NCI-H2107 treated with DMSO at 0.1 percent for 48 hours (cell line): ENCODE results near the gene RRAD.
"Not testable (repeated sequence)": the region's sequence is repeated elsewhere in the genome, so short reads cannot be mapped to it uniquely, and the experiment has no call there.

Experiments
- DNase-seq: peaks from one replicate; lab custom pipeline; 2025; ENCODE audit not compliant: unreplicated experiment; lab: John Stamatoyannopoulos, UW

Gene RRAD

GRCh38 chr16:66952430-66953110 lies 27.2 kb upstream of the RRAD start:
- DNase-seq = no peak

GRCh38 chr16:66950971-66951790 lies 25.8 kb upstream of the RRAD start:
- DNase-seq = no peak

- no peak for DNase-seq
These were observed 25.1 kb upstream of the RRAD start for GRCh38 chr16:66950437-66950836.

- DNase-seq = no peak
These were observed 24.1 kb upstream of the RRAD start for GRCh38 chr16:66949472-66949871.

GRCh38 chr16:66948837-66949225 lies 23.5 kb upstream of the RRAD start:
- DNase-seq = no peak

- DNase-seq = no peak
These were observed 22.9 kb upstream of the RRAD start for GRCh38 chr16:66948134-66948836.

GRCh38 chr16:66947302-66948065 lies 22.1 kb upstream of the RRAD start:
- peak; percentile 82 for DNase-seq

- DNase-seq = no peak
These were observed 21.6 kb upstream of the RRAD start for GRCh38 chr16:66946974-66947301.

- no peak for DNase-seq
These were observed 21.2 kb upstream of the RRAD start for GRCh38 chr16:66946541-66946940.

GRCh38 chr16:66945939-66946338 lies 20.6 kb upstream of the RRAD start:
- DNase-seq = no peak

- not testable (repeated sequence) for DNase-seq
These were observed 19.6 kb upstream of the RRAD start for GRCh38 chr16:66944971-66945370.

- no peak for DNase-seq
These were observed 18.7 kb upstream of the RRAD start for GRCh38 chr16:66944054-66944441.

GRCh38 chr16:66943426-66944053 lies 18.2 kb upstream of the RRAD start:
- no peak for DNase-seq

GRCh38 chr16:66942981-66943380 lies 17.6 kb upstream of the RRAD start:
- DNase-seq = no peak

- DNase-seq = no peak
These were observed 14.9 kb upstream of the RRAD start for GRCh38 chr16:66940236-66940635.

GRCh38 chr16:66939366-66939765 lies 14.0 kb upstream of the RRAD start:
- DNase-seq = no peak

- DNase-seq = no peak
These were observed 12.5 kb upstream of the RRAD start for GRCh38 chr16:66937725-66938337.

GRCh38 chr16:66936889-66937554 lies 11.7 kb upstream of the RRAD start:
- DNase-seq = no peak

GRCh38 chr16:66936462-66936861 lies 11.1 kb upstream of the RRAD start:
- no peak for DNase-seq
